ENCODE data around the gene PRKACA.

Gene PRKACA

GRCh38 chr19:14091081-14091812 lies 26.3 kb downstream of the PRKACA start:
- DNase-seq = peak; percentile 76

DNA sequence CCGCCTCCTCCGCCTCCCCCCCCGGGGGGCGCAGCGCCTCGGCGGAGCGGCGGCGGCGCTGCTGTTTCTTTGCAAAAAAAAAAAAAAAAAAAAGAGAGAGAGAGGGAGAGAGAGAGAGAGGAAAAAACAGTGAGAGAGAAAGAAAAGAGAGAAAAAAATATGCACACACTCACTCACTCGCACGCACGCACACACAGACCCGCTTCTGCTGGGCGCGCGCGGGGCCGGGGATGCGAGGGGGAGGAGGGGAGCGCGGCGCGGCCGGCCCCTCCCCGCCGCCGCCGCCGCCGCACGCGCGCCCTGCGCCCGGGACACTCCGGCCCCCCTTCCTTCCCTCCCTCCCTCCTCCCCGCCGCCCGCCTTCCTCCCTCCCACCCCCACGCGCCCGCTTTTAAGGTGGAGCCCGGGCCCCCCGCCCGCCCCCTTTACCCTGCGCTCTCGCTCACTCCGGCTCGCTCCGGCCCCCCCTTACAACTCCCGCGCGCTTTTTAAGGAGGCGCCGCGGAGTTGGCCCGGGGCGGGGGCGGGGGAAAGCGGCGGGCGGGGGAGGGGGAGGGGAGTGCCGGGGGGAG lies 27.0 kb downstream of the PRKACA start, which contains the start of gene SAMD1:
Gene SAMD1 (minus strand): TSS at position 243 of the 572 bp plus-strand sequence.
- peak; percentile 83 for DNase-seq

GRCh38 chr19:14089662-14090508 lies 27.7 kb downstream of the PRKACA start:
- peak; percentile 37 for DNase-seq

DNA sequence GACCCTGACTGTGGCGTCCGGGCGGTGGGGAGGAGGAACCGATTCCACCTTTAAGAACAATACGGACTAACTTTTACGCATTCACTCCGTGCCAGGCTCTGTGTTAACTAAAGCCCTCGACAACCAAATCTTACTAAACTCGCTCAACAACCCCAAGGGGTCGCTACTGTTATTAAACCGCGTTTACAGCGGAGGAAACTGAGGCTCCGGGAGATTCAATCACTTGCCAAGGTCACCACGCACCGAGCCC lies 28.2 kb downstream of the PRKACA start:
- no peak for DNase-seq

DNA sequence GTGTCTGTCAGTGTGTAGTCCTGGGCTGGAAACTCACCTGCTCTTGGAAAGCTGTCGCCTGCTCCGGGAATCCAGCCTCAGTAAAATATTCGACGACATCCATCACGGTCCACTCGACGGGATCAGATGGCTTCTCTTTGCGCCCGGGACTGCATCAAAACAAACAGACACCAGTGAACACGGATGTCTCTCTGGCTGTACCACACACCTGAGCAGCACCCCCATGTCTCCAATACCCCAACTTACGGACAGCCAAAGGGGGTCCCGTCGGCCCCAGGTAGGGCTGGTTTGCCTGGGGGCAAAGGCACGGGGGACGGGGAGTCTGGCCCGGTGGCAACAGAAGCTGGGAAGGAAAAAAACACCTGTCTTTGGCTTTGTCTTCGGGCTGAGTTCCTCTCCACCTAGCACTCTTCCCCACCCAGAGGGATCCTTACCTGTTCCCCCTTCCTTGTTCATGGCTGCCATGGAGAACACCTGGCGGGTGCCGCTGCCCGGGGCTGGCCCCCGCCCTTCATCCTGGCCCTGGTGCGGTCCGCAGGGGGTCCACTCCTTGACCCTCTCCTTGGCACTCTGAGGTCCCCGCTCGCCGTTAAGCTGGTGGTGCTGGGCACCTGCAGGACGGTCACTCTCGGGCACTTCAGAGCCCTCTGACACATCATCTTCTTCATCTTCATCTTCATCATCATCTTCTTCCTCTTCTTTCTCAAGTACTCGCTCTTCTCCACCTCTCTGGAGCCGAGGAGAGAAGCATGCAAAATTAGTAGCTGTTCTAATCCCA lies 28.7 kb downstream of the PRKACA start:
- no peak for DNase-seq

- no peak for DNase-seq
These were observed 31.5 kb downstream of the PRKACA start for GRCh38 chr19:14086098-14086497.

DNA sequence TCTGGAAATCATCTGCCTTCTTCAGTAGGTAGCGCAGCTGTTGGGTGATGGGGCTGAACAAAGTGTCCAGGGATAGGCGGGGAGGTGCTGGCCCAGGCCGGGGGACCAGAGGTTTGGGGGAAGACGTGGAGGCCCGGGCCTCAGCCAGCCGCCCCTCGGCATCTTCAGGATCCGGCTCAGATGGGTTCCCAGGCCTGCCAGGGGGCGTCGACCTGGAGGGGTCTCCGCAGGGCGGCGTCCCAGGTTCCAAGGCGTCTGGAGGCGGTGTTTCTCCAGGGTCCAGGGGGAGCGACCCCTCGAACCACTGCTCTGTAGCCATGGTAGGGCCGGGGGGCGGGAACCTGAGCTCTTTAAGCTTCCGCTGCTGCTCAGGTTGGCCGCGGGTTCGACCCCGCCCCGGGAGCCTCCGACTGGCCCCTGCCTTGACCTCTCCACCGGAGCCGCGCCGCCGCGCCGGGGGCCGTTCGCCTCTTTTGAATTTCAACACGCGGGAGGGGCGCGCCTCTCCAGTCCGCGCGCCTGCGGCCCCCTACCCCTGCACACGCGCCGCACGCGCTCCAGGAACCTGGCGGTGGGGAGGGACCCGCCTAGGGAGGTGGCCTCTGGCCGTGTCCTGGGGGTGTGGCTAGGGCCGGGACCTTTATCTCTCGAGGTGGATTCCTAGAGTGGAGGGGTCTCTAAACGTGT lies 32.1 kb downstream of the PRKACA start, which contains the start of gene C19orf67:
Gene C19orf67 (minus strand): TSS at position 475 of the 687 bp plus-strand sequence. CDS start 156 bp downstream, at position 319.
- DNase-seq = no peak

GRCh38 chr19:14082675-14082960 lies 34.9 kb downstream of the PRKACA start:
- no peak for DNase-seq

- no peak for DNase-seq
These were observed 35.5 kb downstream of the PRKACA start for GRCh38 chr19:14081797-14082674.

DNA sequence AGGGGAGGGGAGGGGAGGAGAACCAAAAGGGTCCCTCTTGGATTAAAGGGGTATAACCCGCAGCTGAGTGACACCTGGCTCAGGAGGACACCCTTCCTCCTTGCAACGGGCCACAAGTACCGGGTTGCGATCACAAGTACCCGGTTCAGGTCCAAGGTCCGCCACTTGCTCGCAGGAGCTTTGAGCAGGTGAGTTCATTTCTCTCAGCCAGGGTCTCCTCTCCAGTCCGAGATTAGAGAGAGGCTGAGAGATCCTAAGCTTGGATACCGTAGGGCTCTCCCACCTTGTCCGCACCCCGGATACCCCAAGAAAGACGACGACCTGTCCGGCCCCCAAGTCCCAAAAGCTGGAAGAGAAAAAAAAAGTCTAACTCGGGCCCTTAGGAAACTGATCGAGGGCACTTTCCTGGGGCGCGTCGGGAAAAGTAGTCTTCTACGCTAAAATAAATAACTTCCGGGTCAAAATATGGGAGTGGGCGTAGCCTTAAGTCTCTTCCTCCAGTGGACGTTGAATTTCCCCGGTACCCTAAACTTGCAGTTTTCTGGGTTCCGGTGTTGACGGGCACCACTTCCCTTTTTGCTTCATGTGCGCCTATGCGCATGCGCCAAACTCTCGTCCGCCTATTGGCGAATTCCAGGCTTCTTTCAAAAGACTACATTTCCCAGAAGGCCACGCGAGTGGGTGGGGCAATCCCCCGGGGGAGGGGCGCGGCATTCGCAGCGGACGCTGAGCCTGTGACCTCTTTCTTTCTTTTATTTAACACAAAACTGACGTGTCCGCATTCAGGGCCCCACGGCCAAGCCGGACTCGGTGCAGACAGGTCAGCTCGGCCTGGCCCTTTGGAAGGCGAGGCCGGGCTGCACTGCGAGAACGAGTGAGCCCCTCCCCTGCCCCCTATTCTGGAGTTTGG lies 36.4 kb downstream of the PRKACA start:
- DNase-seq = peak; percentile 99

- no peak for DNase-seq
These were observed 39.2 kb downstream of the PRKACA start for GRCh38 chr19:14078411-14078810.

GRCh38 chr19:14073925-14074838 lies 43.4 kb downstream of the PRKACA start:
- DNase-seq = peak; percentile 55

DNA sequence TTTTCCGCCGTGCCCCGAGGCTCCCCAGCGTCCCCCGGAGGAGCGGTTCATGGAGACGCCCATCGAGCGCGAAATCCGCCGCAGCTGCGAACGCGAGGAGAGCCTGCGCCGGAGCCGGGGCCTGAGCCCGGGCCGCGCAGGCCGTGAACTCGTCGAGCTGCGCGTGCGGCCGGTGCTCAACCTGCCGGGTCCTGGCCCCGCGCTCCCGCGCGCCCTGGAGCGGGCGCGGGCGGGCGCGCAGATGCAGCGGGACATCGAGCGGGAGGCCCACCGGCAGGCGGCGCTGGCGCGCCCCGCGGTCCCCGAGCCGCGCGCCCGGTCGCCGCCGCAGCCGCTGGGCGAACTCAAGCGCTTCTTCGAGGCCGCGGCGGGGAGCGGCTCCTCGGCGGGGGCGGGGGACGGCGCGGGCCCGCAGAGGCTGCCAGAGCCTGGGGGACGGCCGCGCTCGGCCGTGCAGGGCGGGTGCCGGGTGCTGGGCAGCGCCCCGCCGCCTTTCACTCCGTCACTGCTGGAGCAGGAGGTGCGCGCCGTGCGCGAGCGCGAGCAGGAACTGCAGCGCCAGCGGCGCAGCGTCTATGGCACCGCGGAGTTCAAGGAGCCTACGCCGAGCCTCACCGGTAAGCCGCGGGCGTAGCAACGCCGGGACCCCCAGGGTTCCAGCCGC lies 44.2 kb downstream of the PRKACA start:
- DNase-seq = peak; percentile 81

GRCh38 chr19:14072535-14073260 lies 44.9 kb downstream of the PRKACA start, which contains the start of gene MISP3:
Gene MISP3 (plus strand): TSS chr19:14072786. CDS start chr19:14073310, 524 bp downstream.
- DNase-seq = peak; percentile 24

GRCh38 chr19:14070268-14071050 lies 47.1 kb downstream of the PRKACA start:
- no peak for DNase-seq

- DNase-seq = no peak
These were observed 51.4 kb downstream of the PRKACA start for GRCh38 chr19:14066134-14066533.

- DNase-seq = no peak
These were observed 54.5 kb downstream of the PRKACA start for GRCh38 chr19:14063105-14063504.
